ENCODE data around the gene KLHL25. TPM values are rescaled to one million over a fixed set of nuclear protein-coding genes. Genes with fewer than 3 reads are reported as not detected.

The KLHL25 gene
- total RNA-seq, 1 experiment from 2014 or later = 18.4 TPM

- Histone ChIP-seq H3K14ac (ENCODE audit: insufficient read depth, low read length) (no peak overlapping the region), H2BK15ac (ENCODE audit: low read depth, low read length) (no peak overlapping the region), H2BK120ac (ENCODE audit: low read depth, low read length, poor library complexity, severe bottlenecking) (no peak overlapping the region), H3K9me3 (ENCODE audit: control insufficient read depth, low read depth, low read length) (no peaks in the 10 kb centered on the region), H4K91ac (ENCODE audit: insufficient read length, low read depth, low read length) (no peak overlapping the region), H4K5ac (ENCODE audit: insufficient read length, low read depth, low read length) (no peak overlapping the region), H3K23me2 (ENCODE audit: insufficient read length, low read depth, low read length, poor library complexity, severe bottlenecking) (no peaks in the 10 kb centered on the region), H3K18ac (ENCODE audit: insufficient read length, low read depth, low read length) (no peak overlapping the region), H4K20me1 (ENCODE audit: control insufficient read depth, insufficient read depth, insufficient read length) (no peaks in the 10 kb centered on the region), H3K56ac (ENCODE audit: insufficient read length, low read depth, low read length) (no peak overlapping the region), H3K4me2 (ENCODE audit: insufficient read depth, insufficient read length, low read length) (no peak overlapping the region), H3K23ac (ENCODE audit: insufficient read length, low read depth, low read length) (no peak overlapping the region), H4K8ac (replicated peaks; ENCODE audit: insufficient read length, low read depth, low read length) (no peak overlapping the region), H2BK5ac (ENCODE audit: insufficient read length, low read length) (no peak overlapping the region), H3K27me3 (ENCODE audit: insufficient read depth, low read length) (no peaks in the 10 kb centered on the region), H3K79me1 (ENCODE audit: insufficient read depth, low read depth, low read length, poor library complexity, severe bottlenecking) (no peaks in the 10 kb centered on the region), H2BK12ac (ENCODE audit: insufficient read length, low read depth, low read length) (no peak overlapping the region), H3K4ac (ENCODE audit: low read depth, low read length) (no peak overlapping the region), H3K79me2 (ENCODE audit: insufficient read depth, low read length) (no peaks in the 10 kb centered on the region), H3K9ac (ENCODE audit: extremely low read depth, insufficient read length, low read length) (no peak overlapping the region), H2AFZ (ENCODE audit: low read length) (no peak overlapping the region), H3K27ac (ENCODE audit: insufficient read length, low read depth, low read length) (no peak overlapping the region), H2AK5ac (ENCODE audit: insufficient read length, low read length) (no peak overlapping the region), H3T11ph (ENCODE audit: low read length) (no peak overlapping the region), H2BK20ac (ENCODE audit: low read depth, low read length, poor library complexity, severe bottlenecking) (no peak overlapping the region), H3K4me1 (ENCODE audit: insufficient read depth, low read length) (no peaks in the 10 kb centered on the region)
- no peaks in the 10 kb centered on the region for H3K27me3 Mint-ChIP-seq (ENCODE audit: low read depth)
- WGBS (ENCODE audit: extremely low coverage, insufficient read length, low lambda C conversion rate) = no CpG with 5 or more reads among the region's 10 CpGs
- no peaks in the 10 kb centered on the region for H3K4me1 Mint-ChIP-seq
- H3K9me3 Mint-ChIP-seq = no peaks in the 10 kb centered on the region
- peaks cover 0 to 41% (median 29%) of the 10 kb centered on the region in 3 experiments; a peak in 6 of 7 replicates for H3K36me3 Mint-ChIP-seq (ENCODE audit: insufficient read depth in 1 of 3, low read depth in 3 of 3)
- no peak for TF ChIP-seq CTCF (conservative IDR thresholded peaks at IDR 0.05)
- H3K27ac Mint-ChIP-seq = peak overlapping the region in 1 of 3 experiments; percentile 13; a peak in 1 of 7 replicates
- no peak for DNase-seq
- H3K4me3 Mint-ChIP-seq = no peak overlapping the region
These were observed 70.5 kb downstream of the KLHL25 start for GRCh38 chr15:85723960-85724945.
